ENCODE results near the gene CREB3L2.
"Not testable (repeated sequence)": the region's sequence is repeated elsewhere in the genome, so short reads cannot be mapped to it uniquely, and the experiment has no call there.

The CREB3L2 gene

DNA sequence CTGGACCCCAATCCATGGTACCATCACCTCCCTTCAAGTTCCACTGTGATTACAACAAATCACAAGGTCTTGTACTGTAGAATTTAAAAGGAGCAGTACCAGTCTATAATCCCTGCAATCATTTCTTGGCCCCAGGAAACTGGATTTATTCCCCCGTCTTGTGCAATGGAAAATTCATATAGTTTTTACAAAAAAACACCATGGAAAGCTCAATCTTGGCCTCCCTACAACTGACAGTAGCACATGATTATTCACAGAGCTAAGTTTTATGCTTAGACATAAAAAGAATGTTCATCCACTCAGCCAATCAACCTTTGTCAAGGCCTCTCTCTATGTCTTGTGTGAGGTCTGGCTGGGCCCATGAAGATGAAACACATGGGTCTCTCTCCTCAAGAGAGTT lies 165.3 kb downstream of the CREB3L2 start:
- no peaks in the 10 kb centered on the region for H3K36me3 ChIP-seq (ENCODE audit: control insufficient read depth, insufficient read depth, low read length)
- no peaks in the 10 kb centered on the region for H3K27me3 ChIP-seq (ENCODE audit: control insufficient read depth, insufficient read depth, low read length)
- H3K4me1 ChIP-seq (ENCODE audit: control insufficient read depth, insufficient read depth, low read length) = peaks cover 31% of the 10 kb centered on the region
- H3K4me3 ChIP-seq (ENCODE audit: low read depth, low read length) = no peak overlapping the region
- no peak overlapping the region for H3K27ac ChIP-seq (ENCODE audit: low read depth, low read length)
- peaks cover 25% of the 10 kb centered on the region for H3K9me3 ChIP-seq (ENCODE audit: control insufficient read depth, insufficient read depth, low read length)
- H3K9ac ChIP-seq (ENCODE audit: low read depth, low read length) = no peak overlapping the region

GRCh38 chr7:137836113-137836509 lies 165.8 kb downstream of the CREB3L2 start:
- Histone ChIP-seq H3K27ac (ENCODE audit: low read depth, low read length) (no peak overlapping the region), H3K9ac (ENCODE audit: low read depth, low read length) (no peak overlapping the region), H3K27me3 (ENCODE audit: control insufficient read depth, insufficient read depth, low read length) (no peaks in the 10 kb centered on the region), H3K36me3 (ENCODE audit: control insufficient read depth, insufficient read depth, low read length) (no peaks in the 10 kb centered on the region), H3K9me3 (ENCODE audit: control insufficient read depth, insufficient read depth, low read length) (peaks cover 29% of the 10 kb centered on the region), H3K4me1 (ENCODE audit: control insufficient read depth, insufficient read depth, low read length) (peaks cover 27% of the 10 kb centered on the region), H3K4me3 (ENCODE audit: low read depth, low read length) (no peak overlapping the region)

DNA sequence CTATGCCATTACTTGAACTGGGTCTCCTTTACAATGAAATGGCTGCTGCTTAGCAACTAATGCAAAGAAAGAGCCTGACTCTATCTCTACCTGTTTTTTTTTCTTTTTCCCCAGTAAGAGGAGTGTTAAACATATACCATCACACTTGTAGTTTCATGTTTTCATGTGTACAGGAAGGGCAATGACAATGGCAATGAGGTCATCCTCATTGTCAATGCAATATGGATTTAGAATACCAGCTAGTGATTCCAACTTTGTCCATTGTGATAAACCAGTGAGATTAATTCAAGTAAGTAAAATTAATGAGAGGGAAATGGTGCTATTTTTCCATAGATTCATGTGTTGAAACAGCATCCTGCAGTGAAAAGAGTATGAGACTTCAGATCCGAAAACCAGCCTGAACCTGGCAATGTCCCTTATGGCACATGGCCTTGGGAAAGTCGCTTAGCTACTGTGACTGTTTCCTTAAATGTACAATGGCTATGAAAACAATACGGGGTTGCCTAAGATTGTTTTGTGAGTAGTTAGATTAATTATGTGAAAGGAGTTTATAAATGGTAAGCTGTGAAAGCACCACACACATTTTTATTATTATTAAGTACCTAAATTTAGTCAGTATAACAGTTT lies 166.3 kb downstream of the CREB3L2 start:
- no peak overlapping the region for H3K4me3 ChIP-seq (ENCODE audit: low read depth, low read length)
- H3K9me3 ChIP-seq (ENCODE audit: control insufficient read depth, insufficient read depth, low read length) = peaks cover 29% of the 10 kb centered on the region
- no peak overlapping the region for H3K9ac ChIP-seq (ENCODE audit: low read depth, low read length)
- no peaks in the 10 kb centered on the region for H3K36me3 ChIP-seq (ENCODE audit: control insufficient read depth, insufficient read depth, low read length)
- H3K27me3 ChIP-seq (ENCODE audit: control insufficient read depth, insufficient read depth, low read length) = no peaks in the 10 kb centered on the region
- no peak overlapping the region for H3K27ac ChIP-seq (ENCODE audit: low read depth, low read length)
- peaks cover 22% of the 10 kb centered on the region for H3K4me1 ChIP-seq (ENCODE audit: control insufficient read depth, insufficient read depth, low read length)

DNA sequence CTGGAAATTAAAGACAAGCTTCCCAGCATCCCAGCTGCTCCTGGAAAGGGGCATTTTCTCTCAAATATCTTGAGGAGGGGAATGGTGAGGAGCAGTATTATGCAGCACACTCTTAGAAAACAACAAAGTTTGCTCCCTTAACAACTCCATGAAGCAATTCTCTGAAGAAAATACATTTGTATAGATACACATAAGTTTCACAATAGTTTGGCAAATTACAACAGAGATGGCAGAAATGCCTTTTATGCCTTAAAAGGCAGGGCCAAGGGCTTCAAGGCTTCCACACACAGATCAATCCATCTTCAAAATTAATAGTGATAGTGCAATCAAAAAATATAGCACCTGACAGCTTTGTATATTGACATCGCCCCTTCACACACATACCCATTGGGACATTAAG lies 167.3 kb downstream of the CREB3L2 start:
- H3K9me3 ChIP-seq (ENCODE audit: control insufficient read depth, insufficient read depth, low read length) = peaks cover 29% of the 10 kb centered on the region
- no peaks in the 10 kb centered on the region for H3K36me3 ChIP-seq (ENCODE audit: control insufficient read depth, insufficient read depth, low read length)
- no peak overlapping the region for H3K27ac ChIP-seq (ENCODE audit: low read depth, low read length)
- H3K4me1 ChIP-seq (ENCODE audit: control insufficient read depth, insufficient read depth, low read length) = peaks cover 11% of the 10 kb centered on the region
- no peak overlapping the region for H3K9ac ChIP-seq (ENCODE audit: low read depth, low read length)
- no peaks in the 10 kb centered on the region for H3K27me3 ChIP-seq (ENCODE audit: control insufficient read depth, insufficient read depth, low read length)
- H3K4me3 ChIP-seq (ENCODE audit: low read depth, low read length) = no peak overlapping the region

DNA sequence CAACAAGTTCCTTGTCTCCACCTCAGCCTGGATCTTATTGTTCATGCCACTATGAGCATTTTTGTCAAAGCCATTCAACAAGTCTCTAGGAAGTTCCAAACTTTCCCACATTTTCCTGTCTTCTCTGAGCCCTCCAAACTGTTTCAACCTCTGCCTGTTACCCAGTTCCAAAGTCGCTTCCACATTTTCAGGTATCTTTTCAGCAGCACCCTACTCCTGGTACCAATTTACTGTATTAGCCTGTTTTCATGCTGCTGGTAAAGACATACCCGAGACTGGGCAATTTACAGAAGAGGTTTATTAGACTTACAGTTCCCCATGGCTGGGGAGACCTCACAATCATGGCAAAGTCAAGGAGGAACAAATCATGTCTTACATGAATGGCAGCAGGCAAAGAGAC lies 168.9 kb downstream of the CREB3L2 start:
- peaks cover 29% of the 10 kb centered on the region for H3K9me3 ChIP-seq (ENCODE audit: control insufficient read depth, insufficient read depth, low read length)
- not testable (repeated sequence) for H3K27me3 ChIP-seq (ENCODE audit: control insufficient read depth, insufficient read depth, low read length); H3K36me3 ChIP-seq (ENCODE audit: control insufficient read depth, insufficient read depth, low read length); H3K4me3 ChIP-seq (ENCODE audit: low read depth, low read length); H3K4me1 ChIP-seq (ENCODE audit: control insufficient read depth, insufficient read depth, low read length); H3K27ac ChIP-seq (ENCODE audit: low read depth, low read length); H3K9ac ChIP-seq (ENCODE audit: low read depth, low read length)

DNA sequence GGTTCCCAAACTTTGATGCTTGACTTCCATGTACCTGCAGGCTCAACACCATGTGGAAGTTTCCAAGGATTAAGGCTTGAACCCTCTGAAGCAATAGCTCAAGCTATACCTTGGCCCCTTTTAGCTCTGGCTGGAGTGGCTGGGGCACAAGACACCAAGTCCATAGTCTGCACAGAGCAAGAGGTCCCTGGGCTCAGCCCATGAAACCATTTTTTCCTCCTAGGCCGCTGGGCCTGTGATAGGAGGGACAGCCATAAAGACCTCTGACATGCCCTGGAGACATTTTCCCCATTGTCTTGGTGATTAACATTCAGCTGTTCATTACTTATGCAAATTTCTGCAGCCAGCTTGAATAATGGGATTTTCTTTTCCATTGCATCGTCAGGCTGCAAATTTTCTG lies 169.5 kb downstream of the CREB3L2 start:
- H3K4me1 ChIP-seq (ENCODE audit: control insufficient read depth, insufficient read depth, low read length) = no peaks in the 10 kb centered on the region
- H3K4me3 ChIP-seq (ENCODE audit: low read depth, low read length) = no peak overlapping the region
- H3K27ac ChIP-seq (ENCODE audit: low read depth, low read length) = no peak overlapping the region
- H3K9ac ChIP-seq (ENCODE audit: low read depth, low read length) = no peak overlapping the region
- peaks cover 29% of the 10 kb centered on the region for H3K9me3 ChIP-seq (ENCODE audit: control insufficient read depth, insufficient read depth, low read length)
- H3K27me3 ChIP-seq (ENCODE audit: control insufficient read depth, insufficient read depth, low read length) = no peaks in the 10 kb centered on the region
- no peaks in the 10 kb centered on the region for H3K36me3 ChIP-seq (ENCODE audit: control insufficient read depth, insufficient read depth, low read length)

- not testable (repeated sequence) for H3K4me3 ChIP-seq (ENCODE audit: low read depth, low read length); H3K4me1 ChIP-seq (ENCODE audit: control insufficient read depth, insufficient read depth, low read length); H3K36me3 ChIP-seq (ENCODE audit: control insufficient read depth, insufficient read depth, low read length); H3K27ac ChIP-seq (ENCODE audit: low read depth, low read length); H3K9ac ChIP-seq (ENCODE audit: low read depth, low read length); H3K27me3 ChIP-seq (ENCODE audit: control insufficient read depth, insufficient read depth, low read length)
- peaks cover 29% of the 10 kb centered on the region for H3K9me3 ChIP-seq (ENCODE audit: control insufficient read depth, insufficient read depth, low read length)
These were observed 170.3 kb downstream of the CREB3L2 start for GRCh38 chr7:137831555-137831954.

GRCh38 chr7:137829337-137829992 lies 172.4 kb downstream of the CREB3L2 start:
- Histone ChIP-seq H3K4me3 (ENCODE audit: low read depth, low read length) (no peak overlapping the region), H3K9ac (ENCODE audit: low read depth, low read length) (no peak overlapping the region)

GRCh38 chr7:137828456-137828855 lies 173.4 kb downstream of the CREB3L2 start:
- H3K9me3 ChIP-seq (ENCODE audit: control insufficient read depth, insufficient read depth, low read length) = peaks cover 23% of the 10 kb centered on the region

More at GRCh38 chr7:137829337-137829992, 172.4 kb downstream of the CREB3L2 start:
- H3K4me1 ChIP-seq (ENCODE audit: control insufficient read depth, insufficient read depth, low read length) = no peaks in the 10 kb centered on the region
- peaks cover 29% of the 10 kb centered on the region for H3K9me3 ChIP-seq (ENCODE audit: control insufficient read depth, insufficient read depth, low read length)
- no peaks in the 10 kb centered on the region for H3K27me3 ChIP-seq (ENCODE audit: control insufficient read depth, insufficient read depth, low read length)
- no peak overlapping the region for H3K27ac ChIP-seq (ENCODE audit: low read depth, low read length)
- no peaks in the 10 kb centered on the region for H3K36me3 ChIP-seq (ENCODE audit: control insufficient read depth, insufficient read depth, low read length)

GRCh38 chr7:137825489-137825888 lies 176.4 kb downstream of the CREB3L2 start:
- no peaks in the 10 kb centered on the region for H3K27me3 ChIP-seq (ENCODE audit: control insufficient read depth, insufficient read depth, low read length)
- no peak overlapping the region for H3K4me3 ChIP-seq (ENCODE audit: low read depth, low read length)
- H3K9me3 ChIP-seq (ENCODE audit: control insufficient read depth, insufficient read depth, low read length) = no peaks in the 10 kb centered on the region
- no peak overlapping the region for H3K9ac ChIP-seq (ENCODE audit: low read depth, low read length)
- peaks cover 13% of the 10 kb centered on the region for H3K4me1 ChIP-seq (ENCODE audit: control insufficient read depth, insufficient read depth, low read length)
- H3K36me3 ChIP-seq (ENCODE audit: control insufficient read depth, insufficient read depth, low read length) = no peaks in the 10 kb centered on the region
- no peak overlapping the region for H3K27ac ChIP-seq (ENCODE audit: low read depth, low read length)

More at GRCh38 chr7:137828456-137828855, 173.4 kb downstream of the CREB3L2 start:
- H3K27me3 ChIP-seq (ENCODE audit: control insufficient read depth, insufficient read depth, low read length) = no peaks in the 10 kb centered on the region
- no peak overlapping the region for H3K9ac ChIP-seq (ENCODE audit: low read depth, low read length)
- H3K36me3 ChIP-seq (ENCODE audit: control insufficient read depth, insufficient read depth, low read length) = no peaks in the 10 kb centered on the region
- no peak overlapping the region for H3K4me3 ChIP-seq (ENCODE audit: low read depth, low read length)
- H3K4me1 ChIP-seq (ENCODE audit: control insufficient read depth, insufficient read depth, low read length) = no peaks in the 10 kb centered on the region
- H3K27ac ChIP-seq (ENCODE audit: low read depth, low read length) = no peak overlapping the region

Measured in HUES48 (cell line).